NT2/D1 (cell line): ENCODE data around the gene NFKB1.

Source experiments
- YY1 ChIP-seq: IDR thresholded peaks from 2 replicates; pipeline ENCODE4 v1.6.1; 2011; ENCODE audit not compliant: insufficient read length, insufficient read depth
- ZNF274 ChIP-seq: IDR thresholded peaks from 2 replicates; pipeline ENCODE4 v1.6.1; 2011; ENCODE audit warnings: mild to moderate bottlenecking, low read depth, low read length

DNA sequence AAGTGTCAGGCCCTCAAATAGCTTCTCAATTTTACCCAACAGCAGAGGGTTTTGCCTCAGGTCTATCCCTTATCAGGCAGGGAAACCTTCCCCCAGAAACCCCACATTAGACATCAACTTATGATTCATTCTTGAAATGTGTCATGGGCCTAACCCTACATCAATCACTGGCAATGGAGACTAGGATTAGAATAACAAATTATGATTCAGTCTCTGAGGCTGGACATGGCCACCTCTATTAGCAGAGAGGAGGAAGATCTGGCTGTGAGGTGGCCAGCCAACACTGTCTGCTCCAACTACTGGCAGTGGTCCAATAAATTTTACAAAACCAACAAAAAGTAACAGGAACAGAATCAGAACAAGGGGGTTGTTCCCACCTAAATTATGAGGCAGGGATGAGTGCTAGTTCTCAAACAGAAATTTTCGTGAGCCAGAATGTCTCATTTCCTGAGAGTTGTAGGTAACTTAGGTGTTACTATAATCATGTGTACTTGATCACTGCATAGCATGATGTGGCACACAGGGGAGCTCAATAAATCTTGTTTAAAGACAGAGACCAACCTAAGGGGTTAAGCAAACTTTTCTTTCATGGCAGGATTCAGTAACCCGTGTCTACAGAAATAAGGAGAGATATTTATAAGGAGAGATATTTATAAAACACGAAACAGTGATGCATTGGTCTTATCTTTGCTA, 126.8 kb downstream of the NFKB1 start:
- TF ChIP-seq YY1 = no peak
- no peak for TF ChIP-seq ZNF274
